Measurements from ENCODE around the gene PCDHA2. TPM values are rescaled to one million over a fixed set of nuclear protein-coding genes. Genes with fewer than 3 reads are reported as not detected.
"Not testable (repeated sequence)": the region's sequence is repeated elsewhere in the genome, so short reads cannot be mapped to it uniquely, and the experiment has no call there.

Gene PCDHA2
- total RNA-seq, 1 donor from 2014 or later, result under 0.01 TPM

DNA sequence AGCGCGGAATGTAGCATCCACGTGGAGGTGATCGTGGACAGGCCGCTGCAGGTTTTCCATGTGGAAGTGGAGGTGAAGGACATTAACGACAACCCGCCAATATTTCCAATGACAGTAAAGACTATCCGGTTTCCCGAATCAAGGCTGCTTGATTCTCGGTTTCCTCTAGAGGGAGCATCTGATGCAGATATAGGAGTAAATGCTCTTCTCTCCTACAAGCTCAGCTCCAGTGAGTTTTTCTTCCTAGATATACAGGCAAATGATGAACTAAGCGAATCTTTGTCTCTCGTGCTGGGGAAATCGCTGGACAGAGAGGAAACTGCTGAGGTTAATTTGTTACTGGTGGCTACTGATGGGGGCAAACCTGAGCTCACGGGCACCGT lies 598 bp downstream of the PCDHA2 start:
- Histone ChIP-seq H3K9ac (ENCODE audit: low read depth in 1 of 3, low read length in 3 of 3) (no peak overlapping the region), H3K27ac (ENCODE audit: low read depth, low read length) (no peak overlapping the region), H3K9me3 (ENCODE audit: control insufficient read depth in 3 of 3, low read length in 3 of 3) (peaks cover 3 to 16% (median 15%) of the 10 kb centered on the region in 3 donors), H3K27me3 (ENCODE audit: control insufficient read depth in 3 of 3, insufficient read depth in 3 of 3, low read length in 3 of 3) (peaks cover 0 to 5% (median 0%) of the 10 kb centered on the region in 3 donors), H3K36me3 (ENCODE audit: control insufficient read depth in 3 of 3, insufficient read depth in 3 of 3, low read length in 3 of 3) (no peaks in the 10 kb centered on the region), H3K4me3 (ENCODE audit: low read length in 3 of 3) (no peak overlapping the region), H3K4me1 (ENCODE audit: control insufficient read depth in 3 of 3, insufficient read depth in 3 of 3, low read length in 3 of 3) (no peaks in the 10 kb centered on the region)

DNA sequence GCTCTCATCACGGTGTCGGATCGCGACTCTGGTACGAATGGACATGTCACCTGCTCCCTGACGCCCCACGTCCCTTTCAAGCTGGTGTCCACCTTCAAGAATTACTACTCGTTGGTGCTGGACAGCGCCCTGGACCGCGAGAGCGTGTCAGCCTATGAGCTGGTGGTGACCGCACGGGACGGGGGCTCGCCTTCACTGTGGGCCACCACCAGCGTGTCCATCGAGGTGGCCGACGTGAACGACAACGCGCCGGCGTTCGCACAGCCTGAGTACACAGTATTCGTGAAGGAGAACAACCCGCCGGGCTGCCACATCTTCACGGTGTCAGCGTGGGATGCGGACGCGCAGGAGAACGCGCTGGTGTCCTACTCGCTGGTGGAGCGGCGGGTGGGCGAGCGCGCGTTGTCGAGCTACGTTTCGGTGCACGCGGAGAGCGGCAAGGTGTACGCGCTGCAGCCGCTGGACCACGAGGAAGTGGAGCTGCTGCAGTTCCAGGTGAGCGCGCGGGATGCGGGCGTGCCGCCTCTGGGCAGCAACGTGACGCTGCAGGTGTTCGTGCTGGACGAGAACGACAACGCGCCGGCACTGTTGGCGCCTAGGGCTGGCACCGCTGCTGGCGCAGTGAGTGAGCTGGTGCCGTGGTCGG lies 1.5 kb downstream of the PCDHA2 start:
- H3K9ac ChIP-seq (ENCODE audit: low read depth in 1 of 3, low read length in 3 of 3); H3K27ac ChIP-seq (ENCODE audit: low read depth, low read length); H3K4me1 ChIP-seq (ENCODE audit: control insufficient read depth in 3 of 3, insufficient read depth in 3 of 3, low read length in 3 of 3); H3K27me3 ChIP-seq (ENCODE audit: control insufficient read depth in 3 of 3, insufficient read depth in 3 of 3, low read length in 3 of 3); H3K36me3 ChIP-seq (ENCODE audit: control insufficient read depth in 3 of 3, insufficient read depth in 3 of 3, low read length in 3 of 3); H3K4me3 ChIP-seq (ENCODE audit: low read length in 3 of 3): not testable (repeated sequence)
- peaks cover 3 to 18% (median 15%) of the 10 kb centered on the region in 3 donors for H3K9me3 ChIP-seq (ENCODE audit: control insufficient read depth in 3 of 3, low read length in 3 of 3)

DNA sequence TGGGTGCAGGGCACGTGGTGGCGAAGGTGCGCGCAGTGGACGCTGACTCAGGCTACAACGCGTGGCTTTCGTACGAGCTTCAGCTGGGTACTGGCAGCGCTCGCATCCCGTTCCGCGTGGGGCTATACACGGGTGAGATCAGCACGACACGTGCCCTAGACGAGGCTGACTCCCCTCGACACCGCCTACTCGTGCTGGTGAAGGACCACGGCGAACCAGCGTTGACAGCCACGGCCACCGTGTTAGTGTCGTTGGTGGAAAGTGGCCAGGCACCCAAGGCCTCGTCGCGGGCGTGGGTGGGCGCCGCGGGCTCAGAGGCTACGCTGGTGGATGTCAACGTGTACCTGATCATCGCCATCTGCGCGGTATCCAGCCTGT lies 2.1 kb downstream of the PCDHA2 start:
- Histone ChIP-seq H3K27ac (ENCODE audit: low read depth, low read length) (no peak overlapping the region), H3K9ac (ENCODE audit: low read depth in 1 of 3, low read length in 3 of 3) (no peak overlapping the region), H3K36me3 (ENCODE audit: control insufficient read depth in 3 of 3, insufficient read depth in 3 of 3, low read length in 3 of 3) (no peaks in the 10 kb centered on the region), H3K27me3 (ENCODE audit: control insufficient read depth in 3 of 3, insufficient read depth in 3 of 3, low read length in 3 of 3) (peaks cover 0 to 8% (median 0%) of the 10 kb centered on the region in 3 donors), H3K4me3 (ENCODE audit: low read length in 3 of 3) (peak overlapping the region in 1 of 3 donors; percentile 6), H3K4me1 (ENCODE audit: control insufficient read depth in 3 of 3, insufficient read depth in 3 of 3, low read length in 3 of 3) (no peaks in the 10 kb centered on the region), H3K9me3 (ENCODE audit: control insufficient read depth in 3 of 3, low read length in 3 of 3) (peaks cover 3 to 18% (median 16%) of the 10 kb centered on the region in 3 donors)

DNA sequence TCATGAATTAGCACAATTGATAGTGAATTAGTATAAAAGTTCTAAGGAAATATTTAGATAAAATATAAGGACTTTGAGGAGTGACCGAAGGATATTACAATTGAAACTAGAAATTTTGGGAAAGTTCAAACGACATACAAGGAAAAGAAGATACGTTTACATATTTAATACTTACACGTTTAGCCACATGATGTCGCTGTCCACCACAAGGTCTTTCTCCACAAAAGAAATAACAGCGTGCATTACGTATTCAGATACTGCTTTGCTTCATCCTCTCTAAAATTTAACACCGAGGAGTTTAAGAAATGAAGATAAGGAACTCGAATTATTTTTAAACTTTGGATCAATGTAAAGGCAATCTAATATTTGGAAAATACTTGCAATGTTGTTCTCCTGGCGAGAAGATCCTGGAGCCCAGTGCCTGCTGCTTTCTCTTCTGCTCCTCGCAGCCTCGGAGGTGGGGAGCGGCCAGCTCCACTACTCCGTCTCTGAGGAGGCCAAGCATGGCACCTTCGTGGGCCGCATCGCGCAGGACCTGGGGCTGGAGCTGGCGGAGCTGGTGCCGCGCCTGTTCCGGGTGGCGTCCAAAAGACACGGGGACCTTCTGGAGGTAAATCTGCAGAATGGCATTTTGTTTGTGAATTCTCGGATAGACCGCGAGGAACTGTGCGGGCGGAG lies 6.3 kb downstream of the PCDHA2 start, which contains the start of gene PCDHA3:
Gene PCDHA3, plus strand, starts transcription at position 242 of the 678 bp plus-strand sequence.
- peaks cover 0 to 15% (median 0%) of the 10 kb centered on the region in 3 donors for H3K27me3 ChIP-seq (ENCODE audit: control insufficient read depth in 3 of 3, insufficient read depth in 3 of 3, low read length in 3 of 3)
- H3K4me1 ChIP-seq (ENCODE audit: control insufficient read depth in 3 of 3, insufficient read depth in 3 of 3, low read length in 3 of 3), result no peaks in the 10 kb centered on the region
- peak within 1 kb of the TSS in 1 of 3 donors; percentile 15 for H3K4me3 ChIP-seq (ENCODE audit: low read length in 3 of 3)
- H3K9me3 ChIP-seq (ENCODE audit: control insufficient read depth in 3 of 3, low read length in 3 of 3), result peaks cover 8 to 24% (median 9%) of the 10 kb centered on the region in 3 donors
- no peak within 1 kb of the TSS for H3K27ac ChIP-seq (ENCODE audit: low read depth, low read length)
- no peak within 1 kb of the TSS for H3K9ac ChIP-seq (ENCODE audit: low read depth in 1 of 3, low read length in 3 of 3)
- no peaks in the 10 kb centered on the region for H3K36me3 ChIP-seq (ENCODE audit: control insufficient read depth in 3 of 3, insufficient read depth in 3 of 3, low read length in 3 of 3)

DNA sequence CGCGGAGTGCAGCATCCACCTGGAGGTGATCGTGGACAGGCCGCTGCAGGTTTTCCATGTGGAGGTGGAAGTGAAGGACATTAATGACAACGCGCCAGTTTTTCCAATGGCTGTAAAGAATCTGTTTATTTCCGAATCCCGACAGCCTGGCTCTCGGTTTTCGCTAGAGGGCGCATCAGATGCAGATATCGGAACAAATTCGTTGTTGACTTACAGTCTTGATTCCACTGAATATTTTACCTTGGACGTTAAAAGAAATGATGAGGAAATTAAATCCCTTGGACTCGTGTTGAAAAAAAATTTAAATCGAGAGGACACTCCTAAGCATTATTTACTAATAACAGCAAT lies 6.8 kb downstream of the PCDHA2 start:
- Histone ChIP-seq H3K36me3 (ENCODE audit: control insufficient read depth in 3 of 3, insufficient read depth in 3 of 3, low read length in 3 of 3) (no peaks in the 10 kb centered on the region), H3K27me3 (ENCODE audit: control insufficient read depth in 3 of 3, insufficient read depth in 3 of 3, low read length in 3 of 3) (peaks cover 0 to 15% (median 0%) of the 10 kb centered on the region in 3 donors), H3K9ac (ENCODE audit: low read depth in 1 of 3, low read length in 3 of 3) (no peak overlapping the region), H3K4me1 (ENCODE audit: control insufficient read depth in 3 of 3, insufficient read depth in 3 of 3, low read length in 3 of 3) (no peaks in the 10 kb centered on the region), H3K9me3 (ENCODE audit: control insufficient read depth in 3 of 3, low read length in 3 of 3) (peaks cover 8 to 22% (median 9%) of the 10 kb centered on the region in 3 donors), H3K27ac (ENCODE audit: low read depth, low read length) (no peak overlapping the region), H3K4me3 (ENCODE audit: low read length in 3 of 3) (peak overlapping the region in 1 of 3 donors; percentile 15)

DNA sequence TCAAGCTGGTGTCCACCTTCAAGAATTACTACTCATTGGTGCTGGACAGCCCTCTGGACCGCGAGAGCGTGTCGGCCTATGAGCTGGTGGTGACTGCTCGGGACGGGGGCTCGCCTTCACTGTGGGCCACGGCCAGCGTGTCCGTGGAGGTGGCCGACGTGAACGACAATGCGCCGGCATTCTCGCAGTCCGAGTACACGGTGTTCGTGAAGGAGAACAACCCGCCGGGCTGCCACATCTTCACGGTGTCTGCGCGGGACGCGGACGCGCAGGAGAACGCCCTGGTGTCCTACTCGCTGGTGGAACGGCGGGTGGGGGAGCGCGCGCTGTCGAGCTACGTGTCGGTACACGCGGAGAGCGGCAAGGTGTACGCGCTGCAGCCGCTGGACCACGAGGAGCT lies 7.7 kb downstream of the PCDHA2 start:
- Histone ChIP-seq H3K4me3 (ENCODE audit: low read length in 3 of 3) (peak overlapping the region in 1 of 3 donors; percentile 13), H3K9me3 (ENCODE audit: control insufficient read depth in 3 of 3, low read length in 3 of 3) (peaks cover 9 to 20% (median 12%) of the 10 kb centered on the region in 3 donors)
- H3K36me3 ChIP-seq (ENCODE audit: control insufficient read depth in 3 of 3, insufficient read depth in 3 of 3, low read length in 3 of 3); H3K9ac ChIP-seq (ENCODE audit: low read depth in 1 of 3, low read length in 3 of 3); H3K4me1 ChIP-seq (ENCODE audit: control insufficient read depth in 3 of 3, insufficient read depth in 3 of 3, low read length in 3 of 3); H3K27ac ChIP-seq (ENCODE audit: low read depth, low read length); H3K27me3 ChIP-seq (ENCODE audit: control insufficient read depth in 3 of 3, insufficient read depth in 3 of 3, low read length in 3 of 3): not testable (repeated sequence)

DNA sequence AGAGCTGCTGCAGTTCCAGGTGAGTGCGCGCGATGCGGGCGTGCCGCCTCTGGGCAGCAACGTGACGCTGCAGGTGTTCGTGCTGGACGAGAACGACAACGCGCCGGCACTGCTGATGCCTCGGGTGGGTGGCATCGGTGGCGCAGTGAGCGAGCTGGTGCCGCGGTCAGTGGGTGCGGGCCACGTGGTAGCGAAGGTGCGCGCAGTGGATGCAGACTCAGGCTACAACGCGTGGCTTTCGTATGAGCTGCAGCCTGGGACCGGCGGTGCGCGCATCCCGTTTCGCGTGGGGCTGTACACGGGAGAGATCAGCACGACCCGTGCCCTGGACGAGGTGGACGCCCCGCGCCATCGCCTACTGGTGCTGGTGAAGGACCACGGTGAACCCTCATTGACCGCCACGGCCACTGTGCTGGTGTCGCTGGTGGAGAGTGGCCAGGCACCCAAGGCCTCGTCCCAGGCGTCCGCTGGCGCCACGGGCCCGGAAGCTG lies 8.2 kb downstream of the PCDHA2 start:
- Histone ChIP-seq H3K27me3 (ENCODE audit: control insufficient read depth in 3 of 3, insufficient read depth in 3 of 3, low read length in 3 of 3) (peaks cover 0 to 9% (median 0%) of the 10 kb centered on the region in 3 donors), H3K36me3 (ENCODE audit: control insufficient read depth in 3 of 3, insufficient read depth in 3 of 3, low read length in 3 of 3) (no peaks in the 10 kb centered on the region), H3K9ac (ENCODE audit: low read depth in 1 of 3, low read length in 3 of 3) (no peak overlapping the region), H3K4me1 (ENCODE audit: control insufficient read depth in 3 of 3, insufficient read depth in 3 of 3, low read length in 3 of 3) (no peaks in the 10 kb centered on the region), H3K4me3 (ENCODE audit: low read length in 3 of 3) (peak overlapping the region in 1 of 3 donors; percentile 13), H3K9me3 (ENCODE audit: control insufficient read depth in 3 of 3, low read length in 3 of 3) (peaks cover 9 to 22% (median 12%) of the 10 kb centered on the region in 3 donors), H3K27ac (ENCODE audit: low read depth, low read length) (no peak overlapping the region)

DNA sequence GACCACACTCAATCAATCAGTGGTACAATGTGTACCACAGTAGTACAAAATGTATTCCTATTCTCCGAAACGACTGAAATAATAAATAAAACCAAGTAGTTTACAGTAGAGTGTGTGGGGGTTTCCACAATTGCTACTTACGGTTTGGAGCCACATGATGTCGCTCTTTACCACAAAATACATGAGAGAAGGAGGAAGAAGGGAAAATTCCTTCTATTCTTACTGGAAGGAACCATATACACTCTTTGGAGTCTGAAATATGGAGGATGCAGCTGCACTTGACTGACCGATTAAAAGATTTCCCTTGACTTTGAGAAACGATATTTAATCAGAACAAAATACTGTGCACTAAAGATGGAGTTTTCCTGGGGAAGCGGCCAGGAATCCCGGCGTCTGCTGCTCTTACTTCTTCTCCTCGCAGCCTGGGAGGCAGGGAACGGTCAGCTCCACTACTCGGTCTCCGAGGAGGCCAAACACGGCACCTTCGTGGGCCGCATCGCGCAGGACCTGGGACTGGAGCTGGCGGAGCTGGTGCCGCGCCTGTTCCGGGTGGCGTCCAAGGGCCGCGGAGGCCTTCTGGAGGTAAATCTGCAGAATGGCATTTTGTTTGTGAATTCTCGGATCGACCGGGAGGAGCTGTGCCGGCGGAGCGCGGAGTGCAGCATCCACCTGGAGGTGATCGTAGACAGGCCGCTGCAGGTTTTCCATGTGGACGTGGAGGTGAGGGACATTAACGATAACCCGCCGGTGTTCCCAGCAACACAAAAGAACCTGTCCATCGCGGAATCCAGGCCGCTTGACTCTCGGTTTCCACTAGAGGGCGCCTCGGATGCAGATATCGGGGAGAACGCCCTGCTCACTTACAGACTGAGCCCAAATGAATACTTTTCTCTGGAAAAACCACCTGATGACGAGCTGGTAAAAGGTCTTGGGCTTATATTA lies 12.5 kb downstream of the PCDHA2 start, which contains the start of gene PCDHA4:
Gene PCDHA4, plus strand, starts transcription at position 235 of the 942 bp plus-strand sequence.
- Histone ChIP-seq H3K4me3 (ENCODE audit: low read length in 3 of 3) (peak within 1 kb of the TSS in 1 of 3 donors; percentile 16), H3K36me3 (ENCODE audit: control insufficient read depth in 3 of 3, insufficient read depth in 3 of 3, low read length in 3 of 3) (no peaks in the 10 kb centered on the region), H3K9me3 (ENCODE audit: control insufficient read depth in 3 of 3, low read length in 3 of 3) (peaks cover 7 to 27% (median 10%) of the 10 kb centered on the region in 3 donors), H3K27me3 (ENCODE audit: control insufficient read depth in 3 of 3, insufficient read depth in 3 of 3, low read length in 3 of 3) (peaks cover 0 to 6% (median 0%) of the 10 kb centered on the region in 3 donors), H3K9ac (ENCODE audit: low read depth in 1 of 3, low read length in 3 of 3) (no peak within 1 kb of the TSS), H3K27ac (ENCODE audit: low read depth, low read length) (no peak within 1 kb of the TSS), H3K4me1 (ENCODE audit: control insufficient read depth in 3 of 3, insufficient read depth in 3 of 3, low read length in 3 of 3) (no peaks in the 10 kb centered on the region)

DNA sequence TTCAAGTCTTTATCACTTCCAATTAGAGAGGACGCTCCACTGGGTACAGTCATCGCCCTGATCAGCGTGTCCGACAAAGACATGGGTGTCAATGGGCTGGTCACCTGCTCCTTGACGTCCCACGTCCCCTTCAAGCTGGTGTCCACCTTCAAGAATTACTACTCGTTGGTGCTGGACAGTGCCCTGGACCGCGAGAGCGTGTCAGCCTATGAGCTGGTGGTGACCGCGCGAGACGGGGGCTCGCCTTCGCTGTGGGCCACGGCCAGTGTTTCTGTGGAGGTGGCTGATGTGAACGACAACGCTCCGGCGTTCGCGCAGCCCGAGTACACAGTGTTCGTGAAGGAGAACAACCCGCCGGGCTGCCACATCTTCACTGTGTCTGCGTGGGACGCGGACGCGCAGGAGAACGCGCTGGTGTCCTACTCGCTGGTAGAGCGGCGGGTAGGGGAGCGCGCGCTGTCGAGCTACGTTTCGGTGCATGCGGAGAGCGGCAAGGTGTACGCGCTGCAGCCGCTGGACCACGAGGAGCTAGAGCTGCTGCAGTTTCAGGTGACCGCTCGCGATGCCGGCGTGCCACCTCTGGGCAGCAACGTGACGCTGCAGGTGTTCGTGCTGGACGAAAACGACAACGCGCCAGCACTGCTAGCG lies 13.7 kb downstream of the PCDHA2 start:
- H3K9ac ChIP-seq (ENCODE audit: low read depth in 1 of 3, low read length in 3 of 3); H3K4me3 ChIP-seq (ENCODE audit: low read length in 3 of 3); H3K4me1 ChIP-seq (ENCODE audit: control insufficient read depth in 3 of 3, insufficient read depth in 3 of 3, low read length in 3 of 3); H3K27me3 ChIP-seq (ENCODE audit: control insufficient read depth in 3 of 3, insufficient read depth in 3 of 3, low read length in 3 of 3); H3K27ac ChIP-seq (ENCODE audit: low read depth, low read length); H3K36me3 ChIP-seq (ENCODE audit: control insufficient read depth in 3 of 3, insufficient read depth in 3 of 3, low read length in 3 of 3): not testable (repeated sequence)
- H3K9me3 ChIP-seq (ENCODE audit: control insufficient read depth in 3 of 3, low read length in 3 of 3), result peaks cover 3 to 15% (median 7%) of the 10 kb centered on the region in 3 donors
